Endodermal cell (in vitro differentiated cells): ENCODE results near the gene ZYX. TPM values are rescaled to one million over a fixed set of nuclear protein-coding genes. Genes with fewer than 3 reads are reported as not detected.

Source experiments
- DNase-seq: peaks from one replicate; pipeline ENCODE4 v3.0.0-alpha.2; 2017
- H3K27ac ChIP-seq: 2 replicates; pipeline ENCODE4 v1.5.1; 2013; ENCODE audit warnings: mild to moderate bottlenecking, low read depth, low read length, moderate library complexity
- H3K27me3 ChIP-seq: 2 replicates; pipeline ENCODE4 v1.6.1; 2013; ENCODE audit warnings: mild to moderate bottlenecking, low read length, moderate library complexity; ENCODE audit not compliant: insufficient read depth, control insufficient read depth, poor library complexity, severe bottlenecking
- H3K36me3 ChIP-seq: 2 replicates; pipeline ENCODE4 v1.7.0; 2013; ENCODE audit warnings: mild to moderate bottlenecking, low read length, moderate library complexity; ENCODE audit not compliant: control insufficient read depth, insufficient read depth
- H3K4me1 ChIP-seq: one replicate; pipeline ENCODE4 v1.7.0; 2013; ENCODE audit warnings: low read length; ENCODE audit not compliant: control insufficient read depth, insufficient read depth
- H3K4me3 ChIP-seq: 2 replicates; pipeline ENCODE4 v1.5.1; 2013; ENCODE audit warnings: mild to moderate bottlenecking, low read length, moderate library complexity
- H3K9ac ChIP-seq: 2 replicates; pipeline ENCODE4 v1.6.1; 2013; ENCODE audit warnings: mild to moderate bottlenecking, low read length, moderate library complexity; ENCODE audit not compliant: poor library complexity, severe bottlenecking; ENCODE audit errors: extremely low read depth
- H3K9me3 ChIP-seq: 2 replicates; pipeline ENCODE4 v1.6.1; 2013; ENCODE audit warnings: mild to moderate bottlenecking, low read length, moderate library complexity; ENCODE audit not compliant: control insufficient read depth
- H3K27ac Mint-ChIP-seq: 2 replicates; pipeline ENCODE4 v1.8.0; 2020; ENCODE audit warnings: mixed read lengths
- H3K27me3 Mint-ChIP-seq: 2 replicates; pipeline ENCODE4 v1.8.0; 2021; ENCODE audit warnings: mild to moderate bottlenecking, mixed read lengths; ENCODE audit not compliant: insufficient read depth
- H3K36me3 Mint-ChIP-seq: 2 replicates; pipeline ENCODE4 v1.8.0; 2020; ENCODE audit warnings: low read depth, mixed read lengths
- H3K4me1 Mint-ChIP-seq: 2 replicates; pipeline ENCODE4 v1.8.0; 2020; ENCODE audit warnings: mixed read lengths
- H3K4me3 Mint-ChIP-seq: 2 replicates; pipeline ENCODE4 v1.8.0; 2020; ENCODE audit warnings: mild to moderate bottlenecking, moderate library complexity, mixed read lengths
- H3K9me3 Mint-ChIP-seq: 2 replicates; pipeline ENCODE4 v1.8.0; 2020; ENCODE audit warnings: mild to moderate bottlenecking, mixed read lengths
- WGBS, 2 experiments: methylation state at CpG; one replicate each; pipeline versions ENCODE4 v1.1.5 to v1.1.7; 2013; ENCODE audit warnings: missing lambda C conversion rate in 2 of 2, mixed read lengths in 1 of 2; ENCODE audit not compliant: insufficient coverage in 1 of 2, insufficient read length in 1 of 2; 5-methylcytosine and 5-hydroxymethylcytosine counted together
- total RNA-seq, 2 donors: library from RNA; stranded (reverse); fragmentation: NEBNext Ultra II Directional in 1 of 2; extraction: Animal tissue kit (Norgen Biotek cat#: 25700) in 1 of 2; gene quantifications; 2 replicates in 1 of 2; 3 replicates in 1 of 2; pipeline ENCODE4 v1.2.1, GENCODE V29; 2021
- TF ChIP-seq, protein P1 (sequence below): fragments of 200-600 bp; sonication (generic); conservative IDR thresholded peaks from 2 replicates; pipeline ENCODE4 v1.5.0; 2021; ENCODE audit warnings: antibody characterized with exemption, mild to moderate bottlenecking

ZYX gene
- total RNA-seq, 2 donors from 2014 or later: 127 to 161 TPM

DNA sequence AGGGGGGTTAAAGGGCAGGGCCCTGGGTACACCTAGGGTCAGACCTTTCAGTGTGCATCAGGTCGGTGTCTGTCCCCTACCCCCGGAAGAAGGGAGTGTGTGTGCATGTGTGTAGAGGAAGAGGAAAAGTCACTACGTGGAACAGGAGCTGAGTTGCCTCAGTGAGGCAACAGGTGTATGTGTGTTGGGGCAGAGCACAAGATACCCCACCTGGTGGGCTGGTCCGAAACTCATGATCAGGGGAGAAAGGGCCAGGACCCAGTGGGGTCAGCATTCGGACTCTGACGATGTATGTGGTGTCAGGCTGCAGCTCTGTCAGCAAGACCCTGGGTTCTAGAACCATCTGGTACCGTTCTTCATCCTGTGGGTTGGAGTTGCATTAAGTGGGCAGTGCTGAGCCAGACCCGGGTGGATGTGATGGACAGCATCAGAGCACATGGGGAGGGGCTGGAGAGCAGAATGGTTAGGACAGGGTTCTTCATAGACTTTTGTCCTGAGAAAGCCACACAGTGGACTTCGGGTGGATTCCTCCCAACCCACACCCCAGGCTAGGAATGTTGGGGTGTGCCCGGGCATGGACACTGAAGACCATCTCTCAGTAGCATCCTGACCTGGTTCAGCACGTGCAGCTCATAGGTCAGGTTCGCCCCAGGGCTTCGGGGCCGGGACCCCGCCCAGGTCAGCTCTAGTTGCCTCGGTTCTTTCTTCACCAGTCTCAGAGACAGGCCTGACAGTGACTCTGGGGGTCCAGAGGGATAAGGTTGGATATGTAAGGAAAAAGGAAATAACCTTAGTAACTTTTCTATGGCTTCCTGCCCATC, 16.8 kb downstream of the ZYX start:
- peaks cover 73% of the 10 kb centered on the region for H3K36me3 Mint-ChIP-seq

DNA sequence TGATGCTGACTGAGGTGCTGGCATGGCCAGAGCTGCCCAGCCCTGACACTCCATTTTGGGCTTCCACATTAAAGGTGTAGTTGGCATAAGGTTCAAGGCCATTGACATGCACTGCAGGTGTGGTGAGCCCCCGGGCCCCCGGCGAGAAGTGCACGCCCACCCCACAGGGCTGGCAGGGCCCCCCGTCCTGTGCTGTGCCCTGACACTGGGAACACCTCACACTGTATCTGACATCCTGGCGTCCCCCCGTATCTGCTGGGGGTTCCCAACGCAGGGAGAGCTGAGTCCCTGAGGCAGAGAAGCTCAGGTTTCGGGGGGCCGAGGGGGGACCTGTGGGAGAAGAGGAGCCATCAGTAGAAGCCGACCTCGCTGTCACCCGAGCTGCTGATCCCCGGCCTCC, 17.5 kb downstream of the ZYX start:
- no peaks in the 10 kb centered on the region for H3K27me3 Mint-ChIP-seq
- Histone ChIP-seq H3K4me1 (no peaks in the 10 kb centered on the region), H3K9ac (no peak overlapping the region), H3K36me3 (peaks cover 8% of the 10 kb centered on the region), H3K9me3 (no peaks in the 10 kb centered on the region), H3K27me3 (no peaks in the 10 kb centered on the region), H3K27ac (no peak overlapping the region), H3K4me3 (no peak overlapping the region)
- no peak for DNase-seq
- TF ChIP-seq, protein P1, sequence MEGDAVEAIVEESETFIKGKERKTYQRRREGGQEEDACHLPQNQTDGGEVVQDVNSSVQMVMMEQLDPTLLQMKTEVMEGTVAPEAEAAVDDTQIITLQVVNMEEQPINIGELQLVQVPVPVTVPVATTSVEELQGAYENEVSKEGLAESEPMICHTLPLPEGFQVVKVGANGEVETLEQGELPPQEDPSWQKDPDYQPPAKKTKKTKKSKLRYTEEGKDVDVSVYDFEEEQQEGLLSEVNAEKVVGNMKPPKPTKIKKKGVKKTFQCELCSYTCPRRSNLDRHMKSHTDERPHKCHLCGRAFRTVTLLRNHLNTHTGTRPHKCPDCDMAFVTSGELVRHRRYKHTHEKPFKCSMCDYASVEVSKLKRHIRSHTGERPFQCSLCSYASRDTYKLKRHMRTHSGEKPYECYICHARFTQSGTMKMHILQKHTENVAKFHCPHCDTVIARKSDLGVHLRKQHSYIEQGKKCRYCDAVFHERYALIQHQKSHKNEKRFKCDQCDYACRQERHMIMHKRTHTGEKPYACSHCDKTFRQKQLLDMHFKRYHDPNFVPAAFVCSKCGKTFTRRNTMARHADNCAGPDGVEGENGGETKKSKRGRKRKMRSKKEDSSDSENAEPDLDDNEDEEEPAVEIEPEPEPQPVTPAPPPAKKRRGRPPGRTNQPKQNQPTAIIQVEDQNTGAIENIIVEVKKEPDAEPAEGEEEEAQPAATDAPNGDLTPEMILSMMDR: no peak
- H3K27ac Mint-ChIP-seq: no peak overlapping the region
- no peaks in the 10 kb centered on the region for H3K4me1 Mint-ChIP-seq
- H3K4me3 Mint-ChIP-seq: no peak overlapping the region
- H3K9me3 Mint-ChIP-seq: no peaks in the 10 kb centered on the region
- WGBS, 2 experiments: 83 to 95% methylated on average over 1 to 14 of the region's 14 CpGs
- peaks cover 72% of the 10 kb centered on the region for H3K36me3 Mint-ChIP-seq

More for the DNA sequence above, 16.8 kb downstream of the ZYX start:
- no peaks in the 10 kb centered on the region for H3K27me3 ChIP-seq
- H3K4me3 Mint-ChIP-seq: no peak overlapping the region
- H3K9me3 Mint-ChIP-seq: no peaks in the 10 kb centered on the region
- H3K4me1 ChIP-seq: no peaks in the 10 kb centered on the region
- DNase-seq: no peak
- no peak overlapping the region for H3K9ac ChIP-seq
- H3K4me1 Mint-ChIP-seq: no peaks in the 10 kb centered on the region
- no peaks in the 10 kb centered on the region for H3K9me3 ChIP-seq
- H3K36me3 ChIP-seq: peaks cover 13% of the 10 kb centered on the region
- no peak overlapping the region for H3K4me3 ChIP-seq
- H3K27ac Mint-ChIP-seq: peak overlapping the region; percentile 21
- TF ChIP-seq, protein P1: no peak
- no peak overlapping the region for H3K27ac ChIP-seq
- WGBS, 2 experiments: 87 to 93% methylated on average over 7 to 16 of the region's 16 CpGs
- no peaks in the 10 kb centered on the region for H3K27me3 Mint-ChIP-seq

DNA sequence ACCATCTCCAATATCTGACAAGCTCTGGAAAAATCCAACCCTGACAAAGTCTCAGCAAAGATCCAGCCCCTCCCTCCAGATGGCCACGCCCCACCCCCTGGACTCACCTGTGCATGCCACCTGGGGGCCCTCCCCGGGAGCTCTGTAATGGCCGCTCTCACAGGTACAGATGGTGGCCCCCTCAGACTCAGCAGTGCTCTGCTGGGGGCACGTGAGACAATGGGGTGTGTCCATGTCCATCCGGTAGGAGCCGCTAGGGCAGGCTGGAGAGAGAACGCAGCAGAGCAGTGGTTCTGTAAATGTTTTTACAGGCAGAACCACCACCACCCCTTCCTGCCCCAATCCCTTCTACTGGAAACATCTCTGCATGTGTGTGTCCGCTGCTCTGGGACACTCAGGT, 18.0 kb downstream of the ZYX start:
- peaks cover 8% of the 10 kb centered on the region for H3K36me3 ChIP-seq
- Mint-ChIP-seq H3K27ac (no peak overlapping the region), H3K36me3 (peaks cover 71% of the 10 kb centered on the region), H3K27me3 (no peaks in the 10 kb centered on the region), H3K4me3 (no peak overlapping the region), H3K4me1 (no peaks in the 10 kb centered on the region), H3K9me3 (no peaks in the 10 kb centered on the region)
- no peaks in the 10 kb centered on the region for H3K9me3 ChIP-seq
- WGBS, 2 experiments: 93 to 95% methylated on average over 4 to 8 of the region's 8 CpGs
- H3K9ac ChIP-seq: no peak overlapping the region
- H3K4me1 ChIP-seq: no peaks in the 10 kb centered on the region
- DNase-seq: no peak
- no peak overlapping the region for H3K27ac ChIP-seq
- H3K27me3 ChIP-seq: no peaks in the 10 kb centered on the region
- TF ChIP-seq, protein P1: no peak
- no peak overlapping the region for H3K4me3 ChIP-seq
